Glomerular visceral epithelial cell (primary cell): ENCODE results near the gene KAZN.

Experiments used
- DNase-seq: peaks from one replicate; pipeline ENCODE4 v3.0.0-alpha.2; 2016; ENCODE audit errors: extremely low spot score

The KAZN gene

DNA sequence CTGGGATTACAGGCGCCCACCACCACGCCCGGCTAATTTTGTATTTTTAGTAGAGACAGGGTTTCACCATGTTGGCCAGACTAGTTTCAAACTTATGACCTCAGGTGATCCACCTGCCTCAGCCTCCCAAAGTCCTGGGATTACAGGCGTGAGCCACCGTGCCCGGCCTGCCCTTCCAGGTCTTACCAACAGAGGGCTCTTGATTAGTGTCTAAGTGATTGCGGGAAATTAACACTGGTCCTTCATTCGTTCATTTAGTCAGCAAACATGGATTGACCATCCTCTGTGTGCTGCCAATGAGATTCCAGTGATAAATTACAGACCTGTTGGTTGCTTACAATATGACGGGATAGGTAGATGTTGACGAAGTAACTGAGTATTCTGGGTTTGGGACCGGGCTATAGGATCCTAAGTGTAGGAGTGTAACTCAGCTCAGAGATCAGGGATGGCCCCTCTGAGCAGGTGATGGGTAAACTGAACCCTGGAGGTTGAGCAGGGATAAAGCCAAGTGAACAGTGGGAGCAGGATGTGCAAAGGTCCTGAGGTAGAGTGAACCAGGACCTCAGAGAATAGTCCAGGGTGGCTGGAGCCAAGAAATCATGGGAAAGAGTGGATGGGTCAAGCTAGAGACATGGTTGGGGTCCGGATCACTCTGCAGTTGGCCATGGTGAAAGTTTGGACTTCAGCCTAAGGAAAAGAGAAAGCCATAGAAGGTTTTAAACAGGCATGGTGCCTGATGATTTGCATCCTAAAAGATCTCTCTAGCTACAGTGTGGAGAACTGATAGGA lies 171.2 kb downstream of the KAZN start:
- DNase-seq, result no peak

DNA sequence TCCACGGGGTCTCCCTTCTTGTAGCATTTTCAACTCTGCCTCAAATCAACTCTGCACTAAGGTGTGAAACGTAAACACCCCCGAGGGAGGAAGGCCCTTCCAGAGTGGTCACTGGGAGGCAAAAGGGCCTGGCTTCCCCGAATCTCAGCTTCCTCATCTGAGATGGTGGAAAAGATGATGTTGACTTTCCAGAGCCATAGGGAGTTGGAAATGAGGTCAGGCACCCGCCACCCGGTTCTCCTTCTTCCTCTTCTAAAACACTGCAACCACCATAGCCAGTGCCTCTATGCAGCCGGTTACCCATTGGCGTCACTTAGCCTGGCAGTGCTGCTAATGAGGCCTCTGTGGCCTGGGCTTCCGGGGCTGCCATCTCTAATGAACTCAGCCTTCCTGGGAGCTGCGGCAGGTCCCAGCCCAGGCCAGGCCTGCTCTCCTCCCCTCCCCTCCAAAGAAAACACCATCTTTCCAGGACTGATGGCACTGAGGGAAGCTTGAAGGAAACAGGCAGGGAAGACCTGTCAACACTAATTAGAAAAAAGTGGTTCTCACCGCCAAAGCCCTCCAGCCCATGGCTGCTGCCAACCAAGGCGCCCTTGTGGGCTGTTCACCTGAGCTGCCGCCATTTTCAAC lies 175.0 kb downstream of the KAZN start:
- DNase-seq, result no peak

DNA sequence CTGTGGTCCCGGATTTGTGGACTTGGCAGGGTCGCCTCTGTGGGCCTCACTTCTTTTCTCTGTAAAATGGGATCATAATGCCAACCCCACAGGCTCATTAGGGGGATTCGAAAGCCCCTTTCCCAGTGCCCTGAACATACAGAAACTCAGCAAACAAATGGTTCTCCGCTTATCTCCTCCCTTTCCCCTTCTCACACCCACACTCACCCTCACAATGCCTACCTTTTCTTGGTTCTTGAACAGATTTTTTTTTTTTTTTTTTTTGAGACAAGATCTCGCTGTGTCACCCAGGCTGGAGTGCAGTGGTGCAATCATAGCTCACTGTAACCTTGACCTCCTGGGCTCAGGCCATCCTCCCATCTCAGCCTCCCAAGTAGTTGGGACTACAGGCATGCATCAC lies 175.7 kb downstream of the KAZN start:
- no peak for DNase-seq

DNA sequence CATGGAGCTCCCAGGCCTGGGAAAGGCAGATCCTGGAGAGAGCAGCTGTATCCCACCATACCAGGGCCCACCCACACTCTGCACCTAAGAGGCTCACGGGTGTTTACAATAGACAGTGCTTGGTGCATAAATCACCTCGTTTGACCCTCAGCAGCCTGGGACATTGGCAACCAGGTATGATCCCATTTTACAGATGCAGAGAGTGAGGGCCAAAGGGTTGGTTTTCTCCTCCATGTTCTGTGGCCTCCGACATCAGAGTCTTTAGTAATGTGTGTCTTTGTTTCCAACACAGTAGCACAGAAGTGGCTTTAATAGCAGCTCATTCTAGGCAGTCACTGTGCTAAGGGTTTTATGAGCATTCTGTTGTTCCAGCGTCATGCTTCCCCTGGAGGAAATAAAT lies 176.5 kb downstream of the KAZN start:
- no peak for DNase-seq

DNA sequence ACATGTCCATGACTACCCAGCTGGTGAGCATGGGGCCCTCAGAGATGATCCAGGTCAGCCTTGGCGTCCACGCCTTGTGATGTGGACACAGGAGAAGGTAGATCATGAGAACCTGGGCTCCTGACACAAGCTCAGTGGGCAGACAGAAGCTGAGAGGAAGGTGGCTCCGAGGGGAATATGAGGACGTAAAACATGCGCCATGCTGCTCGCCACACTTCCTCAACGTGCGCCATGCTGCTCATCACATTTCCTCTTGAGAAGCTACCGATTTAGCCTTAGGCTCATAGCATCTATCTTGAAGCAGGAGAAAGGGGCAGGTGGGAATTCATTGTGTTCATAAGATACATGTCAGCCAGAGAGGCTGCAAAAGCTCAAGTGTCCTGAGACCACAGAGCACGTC lies 176.9 kb downstream of the KAZN start:
- no peak for DNase-seq

DNA sequence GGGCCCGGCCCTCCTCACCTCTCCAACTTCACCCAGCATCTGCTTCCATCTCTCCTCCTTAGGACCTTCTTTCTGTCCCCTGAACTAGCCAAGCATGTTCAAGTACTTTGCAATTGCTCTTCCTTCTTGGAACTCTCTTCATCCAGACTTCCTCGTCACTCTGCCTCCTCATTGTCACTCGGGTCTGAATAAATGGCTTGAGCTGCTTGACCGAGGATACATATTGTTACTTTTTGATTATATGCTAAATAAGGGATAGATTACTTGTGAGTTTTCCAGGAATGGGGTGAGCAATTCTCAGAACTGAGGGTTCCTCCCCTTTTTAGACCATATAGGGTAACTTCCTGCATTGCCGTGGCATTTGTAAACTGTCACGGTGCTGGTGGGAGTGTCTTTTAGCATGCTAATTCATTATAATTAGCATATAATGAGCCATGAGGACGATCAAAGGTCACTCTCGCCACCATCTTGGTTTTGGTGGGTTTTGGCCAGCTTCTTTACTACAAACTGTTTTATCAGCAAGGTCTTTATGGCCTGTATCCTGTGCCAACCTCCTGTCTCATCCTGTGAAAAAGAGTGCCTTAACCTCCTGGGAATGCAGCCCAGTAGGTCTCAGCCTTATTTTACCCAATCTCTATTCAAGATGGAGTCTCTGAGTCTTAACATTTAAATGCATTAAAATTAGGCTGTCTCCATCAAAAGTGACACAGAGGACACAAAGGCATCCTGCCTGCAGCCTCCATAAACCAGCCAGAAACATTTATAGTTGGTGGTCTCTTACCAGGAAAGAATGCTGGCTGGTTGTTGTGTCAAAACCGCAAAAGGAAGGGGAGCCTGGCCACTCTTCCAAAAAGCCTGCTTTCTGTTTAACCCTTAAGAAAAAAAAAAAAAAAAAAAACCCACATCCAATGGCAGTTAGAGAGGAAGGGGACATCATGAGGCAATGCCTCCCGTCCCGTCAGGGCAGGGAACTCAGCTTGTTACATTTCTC lies 179.3 kb downstream of the KAZN start:
- DNase-seq, result no peak

DNA sequence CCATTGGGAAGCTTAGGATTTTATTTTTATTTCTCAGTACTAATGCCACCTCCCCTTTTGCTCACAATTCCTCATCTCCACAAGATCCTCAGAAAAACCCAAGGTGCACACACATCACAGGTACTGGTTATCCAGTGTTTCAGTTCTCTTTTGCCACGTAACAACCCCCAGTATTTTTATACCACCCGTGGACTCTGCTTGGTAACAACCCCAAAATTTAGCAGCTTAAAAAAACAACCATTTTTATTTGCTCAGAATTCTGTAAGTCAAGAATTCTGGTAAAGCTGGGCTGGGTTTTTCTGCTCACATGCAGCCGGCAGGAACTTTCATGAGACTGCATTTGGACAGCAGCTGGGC lies 180.0 kb downstream of the KAZN start:
- DNase-seq, result no peak

DNA sequence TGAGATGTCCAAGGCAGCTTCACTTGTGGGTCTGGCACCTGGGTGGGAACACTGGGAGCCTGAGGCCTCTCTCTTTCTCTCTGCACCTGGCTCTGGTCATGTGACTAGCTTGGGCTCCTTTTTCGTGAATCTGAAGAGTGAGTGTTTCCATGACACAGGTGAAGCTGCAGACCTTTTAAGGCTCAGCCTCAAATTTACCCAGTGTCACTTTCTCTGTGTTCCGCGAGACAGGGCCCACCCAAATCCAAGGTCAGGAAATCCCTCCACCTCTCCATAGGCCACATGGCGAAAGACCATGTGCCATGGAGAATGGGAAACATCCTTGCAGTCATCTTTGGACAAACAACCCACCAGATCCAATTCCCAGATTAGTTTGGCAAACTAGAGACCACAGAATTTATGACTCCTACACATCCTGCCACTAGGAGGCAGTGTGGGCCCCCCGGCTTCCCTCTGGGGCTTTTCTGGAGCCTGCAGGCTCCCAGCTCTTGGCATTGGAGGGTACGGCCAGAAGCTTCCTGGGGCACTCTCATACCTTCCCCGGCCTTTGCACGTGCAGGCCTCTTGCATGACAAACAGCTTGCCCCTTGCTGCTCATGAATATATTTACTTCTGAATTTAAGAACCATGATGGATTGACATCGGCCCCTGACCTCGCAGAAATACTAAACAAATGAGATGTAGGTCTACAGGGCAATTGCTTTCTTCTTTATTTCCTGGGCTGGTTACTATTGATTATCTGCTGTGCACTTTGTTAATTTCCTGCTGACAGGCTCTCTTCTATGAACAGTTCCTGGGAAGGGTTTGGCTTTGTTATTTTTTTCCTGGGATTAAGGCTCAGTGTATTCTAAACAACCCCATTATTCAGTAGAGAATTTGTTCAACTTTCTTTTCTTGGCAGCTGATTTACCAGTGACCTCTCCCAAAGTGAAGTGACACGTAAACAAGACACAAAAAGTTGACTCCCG lies 180.7 kb downstream of the KAZN start:
- peak; percentile 17 for DNase-seq

DNA sequence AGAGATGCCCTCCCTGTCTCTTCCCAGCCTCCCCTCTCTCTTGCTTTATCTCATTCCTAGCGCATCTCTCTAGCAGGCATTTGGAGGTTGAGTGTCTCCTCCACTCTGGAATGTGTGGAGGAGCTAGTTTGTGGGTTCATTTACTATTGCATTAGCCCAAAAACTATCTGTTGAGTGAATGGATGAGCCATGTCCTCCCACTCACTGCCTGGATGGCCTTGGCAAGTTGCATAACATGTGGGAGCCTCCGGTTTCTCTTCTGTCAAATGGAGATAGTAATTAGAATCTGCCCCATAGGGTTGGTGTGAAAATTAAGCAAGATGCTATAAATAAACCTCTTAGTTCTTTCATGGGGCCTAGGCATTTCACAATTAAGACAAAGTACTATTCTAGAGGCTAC lies 181.8 kb downstream of the KAZN start:
- no peak for DNase-seq

DNA sequence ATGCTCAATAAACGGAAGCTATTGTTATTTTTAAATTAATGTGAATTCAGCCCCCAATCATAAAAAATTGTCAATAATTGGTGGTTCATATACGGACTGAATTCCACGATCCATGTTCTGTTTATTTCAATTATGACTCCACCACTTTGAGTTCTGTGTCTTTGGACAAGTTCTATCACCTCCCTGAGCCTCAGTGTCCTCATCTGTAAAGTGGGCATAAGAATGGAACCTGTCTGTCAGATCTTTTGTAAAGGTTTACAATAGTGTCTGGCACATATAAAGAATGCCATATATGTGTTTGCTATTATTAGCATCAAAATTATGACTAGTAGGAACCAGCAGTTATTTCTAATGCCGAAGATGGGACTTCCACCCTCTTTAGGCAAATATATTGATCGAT lies 183.3 kb downstream of the KAZN start:
- DNase-seq, result no peak

DNA sequence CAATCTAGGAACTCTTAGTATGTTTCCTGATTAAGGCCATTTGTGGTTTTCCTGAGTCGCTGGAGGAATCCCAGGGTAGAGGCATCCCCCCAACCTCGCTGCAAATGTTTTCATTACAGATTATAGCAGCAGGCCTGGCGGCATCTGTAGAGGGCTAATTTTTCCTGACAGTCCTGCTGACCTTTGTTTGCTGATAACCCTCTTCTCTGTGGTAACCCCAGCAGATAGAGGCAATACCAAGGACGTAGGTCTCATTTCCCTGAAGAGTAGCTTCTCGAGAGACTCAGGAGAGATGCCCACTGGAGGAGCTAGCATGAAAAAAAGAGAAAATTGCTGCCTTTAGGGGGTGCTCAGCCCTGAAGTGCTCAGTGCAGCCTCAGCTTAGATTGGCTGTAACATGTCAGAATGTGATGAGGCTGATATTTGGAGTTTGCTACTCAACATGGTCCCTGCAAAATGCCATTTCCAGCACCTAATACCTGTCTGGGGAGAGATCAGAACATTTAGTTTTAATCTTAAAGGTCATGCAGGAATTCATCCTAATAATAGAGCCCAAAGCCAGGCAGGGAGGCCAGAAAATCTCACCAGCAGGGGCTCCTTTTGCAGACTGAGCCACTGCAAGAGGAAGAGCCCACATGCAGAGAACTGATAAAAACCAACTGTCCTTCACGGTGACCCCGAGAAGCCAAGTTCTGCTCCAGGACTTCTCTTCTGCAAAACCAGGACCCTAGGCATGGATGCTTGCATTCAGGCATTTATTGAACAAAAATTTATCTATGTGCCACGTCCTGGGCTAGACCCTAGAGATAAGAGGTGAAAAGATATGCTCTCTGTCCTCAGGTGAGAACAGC lies 184.5 kb downstream of the KAZN start:
- DNase-seq, result no peak

DNA sequence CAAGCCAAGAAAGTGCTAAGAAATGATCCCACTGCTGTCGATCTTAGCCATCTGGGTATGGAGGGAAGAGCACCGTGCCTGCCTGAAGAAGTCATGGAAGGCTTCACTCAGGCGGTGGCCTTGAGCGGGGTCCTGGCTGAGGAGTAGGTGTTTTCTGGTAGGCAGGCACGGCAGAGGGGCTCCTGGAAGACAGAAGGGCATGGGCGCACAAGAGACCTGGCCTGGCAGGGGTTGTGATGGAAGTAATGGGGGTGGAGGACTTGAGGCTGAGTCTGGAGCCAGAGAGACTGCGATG lies 185.1 kb downstream of the KAZN start:
- DNase-seq, result no peak

DNA sequence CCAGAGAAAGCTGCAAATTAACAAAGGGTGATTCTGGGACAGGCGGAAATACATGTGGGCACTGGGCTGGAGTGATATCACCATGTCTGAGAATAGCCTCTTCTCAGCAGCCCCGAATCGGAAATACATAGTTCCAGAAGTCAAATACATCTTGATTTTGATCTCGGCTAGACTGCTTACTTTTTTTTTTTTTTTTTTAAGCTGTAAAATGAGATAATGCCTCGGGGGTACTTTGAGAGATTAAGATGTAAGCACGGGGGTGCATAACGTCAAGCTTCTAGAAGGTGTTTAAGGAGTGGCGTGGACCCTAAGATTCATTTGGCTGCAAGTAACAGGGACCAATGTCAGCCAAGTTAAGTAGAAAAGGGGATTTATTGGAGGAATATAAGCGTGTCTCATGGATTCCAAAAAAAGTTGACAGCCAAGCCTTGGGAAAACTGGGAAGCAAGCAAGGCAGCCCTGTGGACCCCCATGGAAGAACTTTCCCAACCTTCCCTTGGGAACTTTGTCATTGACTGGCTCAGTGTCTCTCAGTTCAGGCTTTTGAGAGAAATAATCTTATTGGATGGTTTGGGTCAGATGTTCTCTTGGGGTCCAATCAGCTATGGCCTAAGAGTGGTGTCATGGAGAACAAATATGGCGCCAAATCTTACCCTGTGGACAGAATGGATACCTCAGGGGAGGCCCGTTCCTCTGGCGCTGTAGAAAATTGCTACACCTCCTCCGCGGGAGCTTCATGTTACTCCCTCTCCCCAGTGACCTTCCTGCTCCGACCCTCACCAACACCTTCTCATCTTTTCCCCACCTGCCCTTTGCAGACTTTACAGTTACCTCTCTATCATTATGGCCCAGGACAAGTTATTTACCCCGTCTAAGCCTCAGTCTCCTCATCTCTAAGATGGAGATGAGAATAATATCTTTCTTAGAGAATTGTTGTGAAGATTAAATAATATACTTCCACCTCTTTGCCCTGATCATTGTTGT lies 186.6 kb downstream of the KAZN start:
- DNase-seq, result no peak

DNA sequence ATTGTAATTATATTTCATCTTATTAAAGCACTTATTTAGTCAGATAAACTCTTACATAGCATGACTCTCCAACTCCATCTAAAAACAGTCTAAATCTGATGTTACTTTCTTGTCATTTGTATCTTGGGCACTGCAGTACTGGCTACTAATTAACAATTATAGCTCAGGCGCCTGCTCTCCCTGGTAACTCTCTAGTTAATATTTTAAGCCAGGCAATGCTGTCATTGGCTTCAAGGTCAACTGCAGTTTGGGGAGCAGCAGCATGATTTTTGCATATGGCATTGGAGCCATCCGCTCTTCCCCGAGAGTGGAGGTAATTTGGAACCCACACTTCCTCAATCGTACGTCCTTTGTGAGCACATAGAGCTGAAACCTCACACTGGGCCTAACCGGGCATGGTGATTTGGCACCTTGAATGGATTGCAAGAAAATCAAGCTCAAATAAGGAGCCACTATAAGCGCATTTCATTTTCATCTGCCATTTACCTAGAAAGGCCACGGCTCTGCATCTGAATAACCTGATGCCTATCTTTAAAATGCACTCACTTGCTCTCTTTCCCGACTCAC lies 187.7 kb downstream of the KAZN start:
- DNase-seq, result no peak

DNA sequence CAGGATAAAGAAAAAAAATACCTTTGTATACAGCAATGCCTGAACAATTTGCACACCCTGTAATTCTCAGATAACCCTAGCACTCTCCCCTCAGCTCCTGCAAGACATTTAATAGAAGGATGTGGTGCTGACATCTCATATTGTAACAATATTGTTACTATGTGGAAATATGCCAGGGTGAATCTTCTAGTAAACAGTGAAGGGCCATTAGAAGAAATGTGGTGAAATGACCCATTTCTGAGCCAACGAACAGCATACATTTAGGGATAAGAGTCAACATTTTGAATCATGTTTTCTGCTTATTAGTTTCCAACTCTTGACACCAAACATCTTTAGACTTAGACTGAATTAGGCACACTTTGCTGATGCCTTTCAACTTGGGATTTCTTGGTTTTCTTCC lies 188.2 kb downstream of the KAZN start:
- no peak for DNase-seq

DNA sequence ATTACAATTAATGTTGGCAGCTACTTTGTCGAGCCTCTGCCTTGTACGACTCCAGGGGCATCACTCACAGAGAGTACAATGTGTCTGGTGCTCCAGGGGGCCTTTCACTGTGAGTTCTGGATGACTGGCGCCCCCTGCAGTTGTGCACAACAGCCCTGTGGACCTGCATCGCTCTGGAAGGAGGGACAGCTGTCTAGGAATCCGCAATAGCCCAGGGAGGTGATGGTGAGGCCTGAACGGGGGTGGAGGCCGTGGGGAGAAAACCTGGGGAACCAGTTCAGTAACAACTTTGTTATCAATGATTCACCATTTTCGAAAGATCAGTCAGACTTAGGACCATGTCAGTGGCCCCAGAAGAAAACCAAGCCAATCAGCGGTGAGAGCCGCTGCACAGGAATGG lies 189.1 kb downstream of the KAZN start:
- DNase-seq, result no peak

DNA sequence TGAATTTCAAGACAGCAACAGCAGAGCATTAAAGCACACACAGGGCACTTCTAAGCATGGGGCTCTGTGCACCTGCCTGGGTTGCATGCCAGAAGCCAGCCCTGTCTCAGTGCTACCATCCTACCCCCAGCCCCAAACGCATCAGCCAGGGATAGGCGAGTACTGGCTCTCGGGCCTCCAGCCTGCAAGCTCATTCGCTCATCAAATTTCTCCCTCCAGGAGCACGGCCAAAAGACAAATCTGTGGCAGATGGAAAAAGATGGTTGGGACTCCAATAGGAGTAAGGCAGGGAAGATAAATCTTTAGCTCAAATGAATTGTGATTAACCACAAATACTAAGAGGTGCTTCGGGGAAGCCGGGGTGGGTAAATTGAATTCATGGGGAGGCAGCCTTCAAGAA lies 189.6 kb downstream of the KAZN start:
- no peak for DNase-seq

DNA sequence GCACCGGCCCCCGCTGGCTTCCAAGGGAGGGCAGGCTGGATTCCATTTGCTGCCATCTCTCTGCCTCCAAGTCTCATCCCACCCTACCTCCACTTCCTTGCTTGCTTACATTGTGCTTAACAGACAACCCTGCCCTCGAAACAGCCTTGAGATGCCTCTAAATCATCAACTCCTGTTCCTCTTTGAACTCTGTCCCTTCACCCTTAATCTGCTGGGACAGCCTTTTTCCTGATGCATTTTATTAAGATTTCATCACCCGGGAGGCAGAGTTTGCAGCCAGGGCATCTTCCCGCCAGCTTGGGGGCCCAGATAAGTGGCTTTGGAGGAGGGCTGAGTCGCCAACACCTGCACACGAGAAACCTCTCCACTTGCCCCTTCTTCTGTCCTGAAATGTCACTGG lies 192.5 kb downstream of the KAZN start:
- DNase-seq, result no peak

DNA sequence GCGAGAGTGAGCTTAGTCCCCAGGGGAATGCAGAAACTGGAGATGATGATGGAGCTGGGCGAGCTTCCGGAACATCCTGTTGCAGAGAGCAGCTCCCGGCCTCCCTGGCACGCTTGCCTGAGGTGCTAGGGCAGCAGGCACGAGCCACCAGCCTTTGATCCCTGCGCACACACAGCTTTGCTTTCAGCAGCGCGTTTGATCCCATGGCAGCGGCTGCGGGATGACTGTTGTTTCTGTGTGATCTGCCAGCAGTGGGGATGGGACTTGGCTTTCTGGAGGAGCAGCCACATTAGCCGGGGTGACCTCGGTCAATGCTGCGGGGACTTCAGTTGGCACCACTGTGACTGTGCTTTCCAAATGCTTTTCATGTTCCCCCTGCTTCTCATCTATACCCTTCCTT lies 193.2 kb downstream of the KAZN start:
- DNase-seq, result no peak
